GM12872 (cell line): ENCODE measurements around the gene COMP.

Source experiments
- TF ChIP-seq, protein P1 (sequence below): IDR thresholded peaks from 3 replicates; pipeline ENCODE4 v1.5.1; 2011; ENCODE audit warnings: low read depth, mild to moderate bottlenecking, low read length, moderate library complexity; ENCODE audit not compliant: insufficient read depth

Gene COMP

DNA sequence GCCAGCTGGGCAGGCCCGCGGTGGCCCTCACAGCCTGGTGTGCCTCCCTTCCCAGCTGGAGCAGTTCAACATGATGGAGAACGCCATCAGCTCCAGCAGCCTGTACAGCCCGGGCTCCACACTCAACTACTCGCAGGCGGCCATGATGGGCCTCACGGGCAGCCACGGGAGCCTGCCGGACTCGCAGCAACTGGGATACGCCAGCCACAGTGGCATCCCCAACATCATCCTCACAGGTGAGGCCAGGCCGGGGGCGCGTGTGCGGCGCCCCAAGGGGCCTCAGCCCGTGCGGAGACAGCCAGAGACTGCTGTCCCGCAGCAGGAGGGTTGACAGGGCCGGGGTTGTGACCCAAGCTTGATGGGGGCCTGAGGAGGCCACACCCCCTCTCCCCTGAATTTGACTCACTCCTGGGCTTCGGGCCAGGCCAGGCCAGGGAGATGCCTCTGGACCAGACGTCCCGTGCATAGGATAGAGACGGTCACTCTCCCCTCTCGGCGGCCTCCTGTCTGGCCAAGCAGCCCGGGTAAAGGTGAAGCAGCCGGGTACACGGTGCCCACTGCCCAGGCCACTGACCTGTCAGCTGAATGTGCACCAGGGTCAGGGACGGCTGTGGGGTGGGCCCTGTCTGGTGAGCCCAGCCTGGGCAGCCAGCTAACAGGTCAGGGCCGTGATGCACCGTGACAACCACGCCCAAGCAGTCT lies 15.4 kb downstream of the COMP start:
- TF ChIP-seq, protein P1, sequence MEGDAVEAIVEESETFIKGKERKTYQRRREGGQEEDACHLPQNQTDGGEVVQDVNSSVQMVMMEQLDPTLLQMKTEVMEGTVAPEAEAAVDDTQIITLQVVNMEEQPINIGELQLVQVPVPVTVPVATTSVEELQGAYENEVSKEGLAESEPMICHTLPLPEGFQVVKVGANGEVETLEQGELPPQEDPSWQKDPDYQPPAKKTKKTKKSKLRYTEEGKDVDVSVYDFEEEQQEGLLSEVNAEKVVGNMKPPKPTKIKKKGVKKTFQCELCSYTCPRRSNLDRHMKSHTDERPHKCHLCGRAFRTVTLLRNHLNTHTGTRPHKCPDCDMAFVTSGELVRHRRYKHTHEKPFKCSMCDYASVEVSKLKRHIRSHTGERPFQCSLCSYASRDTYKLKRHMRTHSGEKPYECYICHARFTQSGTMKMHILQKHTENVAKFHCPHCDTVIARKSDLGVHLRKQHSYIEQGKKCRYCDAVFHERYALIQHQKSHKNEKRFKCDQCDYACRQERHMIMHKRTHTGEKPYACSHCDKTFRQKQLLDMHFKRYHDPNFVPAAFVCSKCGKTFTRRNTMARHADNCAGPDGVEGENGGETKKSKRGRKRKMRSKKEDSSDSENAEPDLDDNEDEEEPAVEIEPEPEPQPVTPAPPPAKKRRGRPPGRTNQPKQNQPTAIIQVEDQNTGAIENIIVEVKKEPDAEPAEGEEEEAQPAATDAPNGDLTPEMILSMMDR = no peak

DNA sequence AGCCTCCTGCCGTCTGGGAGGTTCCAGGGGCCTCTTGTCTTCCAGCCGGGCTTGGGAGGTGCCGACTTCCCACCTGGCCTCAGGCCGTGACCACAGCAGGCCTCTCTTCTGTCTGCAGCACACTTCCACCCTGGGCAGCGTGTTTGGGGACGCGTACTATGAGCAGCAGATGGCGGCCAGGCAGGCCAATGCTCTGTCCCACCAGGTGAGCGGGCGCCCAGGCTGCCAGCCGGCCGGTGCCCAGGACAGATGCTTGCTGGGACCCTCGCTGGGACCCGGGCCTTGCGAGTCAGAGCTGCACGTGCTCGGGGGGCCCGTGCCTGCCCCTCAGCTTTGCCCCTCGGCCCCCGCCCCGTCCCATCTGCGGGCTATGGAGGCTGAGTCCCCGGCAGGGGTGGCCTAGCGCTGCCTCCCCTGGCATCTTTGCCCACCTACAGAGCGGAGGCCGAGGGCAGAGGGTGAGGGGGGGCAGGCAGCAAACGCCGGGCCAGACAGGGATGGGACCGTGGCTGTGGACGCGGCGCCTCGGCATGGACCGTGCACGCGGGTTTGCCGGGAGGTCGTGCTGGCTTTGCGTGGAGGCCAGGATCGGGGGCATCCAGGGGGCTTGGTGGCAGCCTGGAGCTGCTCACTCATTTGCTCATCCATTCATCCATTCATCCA lies 16.2 kb downstream of the COMP start:
- TF ChIP-seq, protein P1 = no peak

DNA sequence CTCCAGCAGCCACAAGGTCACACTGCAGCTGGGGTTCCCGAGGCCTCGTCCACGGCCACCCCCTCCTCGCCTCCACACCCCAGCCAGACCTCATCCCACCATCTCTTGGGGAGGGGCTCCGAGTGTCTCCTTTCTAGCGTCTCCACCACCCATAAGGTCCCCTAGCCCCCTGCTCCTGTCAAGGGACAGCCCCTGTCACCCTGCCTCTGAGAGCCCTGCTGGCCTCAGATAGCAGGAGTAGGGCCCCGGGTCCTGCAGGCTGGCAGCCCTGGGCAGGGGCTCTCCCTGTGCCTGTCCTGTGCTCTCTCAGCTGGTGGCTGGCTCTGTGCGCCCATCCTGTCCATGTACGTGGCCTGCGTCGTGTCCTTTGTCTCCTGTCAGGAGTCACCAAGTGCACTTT lies 17.0 kb downstream of the COMP start:
- TF ChIP-seq, protein P1 = no peak

DNA sequence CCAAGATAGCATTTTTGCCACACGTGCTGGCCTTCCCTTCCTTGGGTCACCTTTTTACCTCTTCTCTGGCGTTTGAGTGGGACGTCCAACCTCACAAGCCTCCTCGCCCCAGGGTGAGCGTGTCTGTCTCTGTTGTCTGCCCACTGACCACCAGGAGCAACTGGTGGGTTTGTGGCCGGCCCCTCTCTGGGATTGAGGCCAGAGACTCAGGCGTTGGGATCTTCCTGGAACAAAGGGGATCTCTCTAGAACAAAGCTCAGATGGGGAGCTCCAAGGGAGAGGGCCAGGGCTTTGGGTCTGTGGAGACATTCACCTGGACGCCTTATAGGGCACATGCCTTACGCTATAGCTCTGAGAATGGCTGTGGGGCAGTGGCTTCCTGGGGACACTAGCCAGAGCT lies 17.4 kb downstream of the COMP start:
- TF ChIP-seq, protein P1 = no peak

DNA sequence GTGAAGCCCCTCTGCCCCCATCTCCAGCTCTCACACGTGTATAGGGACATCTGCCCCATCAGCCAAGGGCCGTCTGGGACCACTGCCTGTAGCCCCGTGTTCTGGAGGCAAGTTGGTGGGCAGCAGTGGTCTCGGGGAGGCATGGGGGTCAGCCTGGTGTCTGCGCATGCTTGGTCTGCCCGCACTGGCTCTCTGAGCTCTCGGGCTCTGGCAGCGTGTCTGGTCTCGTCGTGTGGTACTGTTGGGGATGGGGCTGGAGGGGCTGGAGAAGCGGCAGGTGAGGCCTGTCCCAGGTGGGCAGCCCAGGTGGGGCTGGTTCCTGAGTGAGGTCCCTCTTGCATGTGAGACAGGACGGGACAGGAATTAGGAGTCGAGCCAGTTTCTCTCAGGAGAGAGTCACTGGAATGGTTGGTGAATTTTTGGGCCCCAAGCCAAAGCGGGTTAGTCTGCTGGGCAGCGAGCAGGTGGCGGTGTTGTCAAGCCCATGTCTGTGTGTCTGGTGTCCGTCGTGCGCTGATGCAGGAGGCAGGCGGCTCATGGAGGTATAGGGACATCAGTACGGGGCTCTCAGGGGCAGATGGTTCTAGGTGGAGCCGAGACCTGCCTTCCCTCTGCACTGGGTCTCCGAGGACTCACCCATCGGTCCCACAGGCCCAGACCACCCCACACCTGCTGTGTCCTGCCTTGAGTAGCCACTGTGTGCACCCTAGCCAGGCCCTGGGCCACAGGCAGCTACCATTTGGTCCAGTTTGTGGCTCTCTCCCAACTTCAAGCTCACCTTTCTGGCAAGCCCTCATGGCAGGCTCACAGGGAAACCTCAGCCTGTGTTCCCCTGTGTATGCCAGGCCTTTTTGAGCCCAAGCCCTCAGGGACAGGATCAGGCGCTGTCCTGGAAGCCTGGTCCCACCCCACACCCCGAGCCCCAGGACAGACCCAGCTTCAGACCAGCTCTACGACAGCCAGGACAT lies 18.2 kb downstream of the COMP start:
- TF ChIP-seq, protein P1 = no peak

DNA sequence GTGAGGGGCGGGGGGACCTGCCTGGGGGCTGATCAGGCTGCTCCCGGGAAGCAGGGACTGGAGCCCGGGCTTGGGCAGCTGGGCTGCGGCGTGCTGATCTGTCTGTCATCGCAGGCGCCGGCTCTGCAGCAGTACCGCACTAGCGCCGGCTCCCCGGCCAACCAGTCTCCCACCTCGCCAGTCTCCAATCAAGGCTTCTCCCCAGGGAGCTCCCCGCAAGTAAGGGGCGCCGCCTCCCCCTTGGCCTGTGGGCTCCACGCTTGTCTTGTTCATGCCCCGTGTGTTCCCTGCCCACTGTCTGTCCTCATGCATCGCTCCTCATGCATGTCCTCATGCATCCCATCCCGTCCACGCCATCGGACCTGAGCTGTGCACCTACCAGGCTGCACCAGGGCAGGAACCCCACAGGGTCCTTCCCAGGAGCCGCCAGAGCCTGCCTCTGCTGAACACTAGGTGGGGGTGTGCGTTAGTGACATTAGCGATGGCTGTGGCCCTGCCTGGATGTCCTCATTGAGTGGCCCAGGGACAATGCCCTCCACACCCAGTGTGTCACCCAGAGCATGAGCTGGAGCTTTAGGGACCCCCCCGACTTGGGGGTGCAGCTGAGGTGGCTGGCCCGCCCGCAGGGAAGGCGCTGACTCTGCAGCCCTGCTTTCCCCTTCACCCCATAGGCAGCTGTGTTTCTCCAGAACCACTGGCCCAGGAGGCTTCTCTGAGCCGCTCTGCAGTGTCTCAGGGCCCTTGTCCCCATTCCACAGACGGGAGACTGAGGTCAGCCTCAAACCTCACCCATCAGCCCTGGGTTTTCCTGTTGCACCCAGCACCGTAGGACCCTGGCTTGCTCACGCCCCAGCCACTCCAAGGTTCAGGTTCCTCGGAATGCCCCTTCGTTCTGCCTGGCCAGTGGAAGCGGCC lies 19.5 kb downstream of the COMP start:
- TF ChIP-seq, protein P1 = peak; percentile 58
